KBM-7 (cell line): ENCODE measurements around the gene UGGT2.
A peak's percentile ranks its signal among the peaks of the same experiment; 100 is the strongest.
"Not testable (repeated sequence)": the region's sequence is repeated elsewhere in the genome, so short reads cannot be mapped to it uniquely, and the experiment has no call there.

Experiments used
- DNase-seq: peaks from one replicate; pipeline ENCODE4 v3.0.0-alpha.2; 2015
- in situ Hi-C: fragments of 300-500 bp; cut with MboI; formaldehyde crosslinking; loops from 2 replicates; pipeline ENCODE4 v1.14.3; 2020; ENCODE audit warnings: low sequenced_read_pairs, low pct_unique_long_range_greater_than_20kb, mixed read lengths

The UGGT2 gene

GRCh38 chr13:95842898-95843297, 210.3 kb downstream of the UGGT2 start:
- DNase-seq: no peak
- in situ Hi-C loops: no loop called here

- in situ Hi-C loops: no loop called here
- DNase-seq: no peak
Observed at GRCh38 chr13:95841894-95842293, 211.3 kb downstream of the UGGT2 start.

DNA sequence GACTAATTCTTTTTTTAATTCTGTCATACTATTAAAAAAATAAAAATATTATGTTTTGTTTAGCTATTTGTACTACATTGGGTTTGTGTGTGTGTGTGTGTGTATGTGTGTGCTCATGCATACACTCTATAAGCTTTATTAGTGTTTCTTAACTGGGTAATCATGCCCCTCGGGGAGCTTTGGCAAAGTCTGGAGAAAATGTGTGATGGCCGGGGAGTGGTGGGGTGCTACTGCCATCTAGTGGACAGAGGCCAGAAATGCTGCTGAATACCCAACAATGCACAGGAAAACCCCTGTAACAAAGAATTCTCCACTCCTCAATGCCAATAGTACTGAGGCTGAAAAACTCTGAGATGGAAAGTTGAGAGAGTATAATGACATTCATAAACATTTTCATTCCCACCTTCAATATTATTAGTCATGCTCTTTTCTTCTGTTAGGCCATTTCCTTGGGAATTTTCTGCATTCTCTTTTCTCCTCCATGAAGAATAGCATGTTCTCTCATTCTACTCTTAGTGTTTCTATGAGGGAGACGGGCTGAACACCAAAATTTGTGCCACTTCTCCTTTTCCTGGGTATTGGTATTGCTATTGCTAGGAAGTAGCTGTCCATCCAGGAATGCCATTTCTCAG, 219.0 kb downstream of the UGGT2 start:
- peak; percentile 83 for DNase-seq
- in situ Hi-C loops: no loop called here

DNA sequence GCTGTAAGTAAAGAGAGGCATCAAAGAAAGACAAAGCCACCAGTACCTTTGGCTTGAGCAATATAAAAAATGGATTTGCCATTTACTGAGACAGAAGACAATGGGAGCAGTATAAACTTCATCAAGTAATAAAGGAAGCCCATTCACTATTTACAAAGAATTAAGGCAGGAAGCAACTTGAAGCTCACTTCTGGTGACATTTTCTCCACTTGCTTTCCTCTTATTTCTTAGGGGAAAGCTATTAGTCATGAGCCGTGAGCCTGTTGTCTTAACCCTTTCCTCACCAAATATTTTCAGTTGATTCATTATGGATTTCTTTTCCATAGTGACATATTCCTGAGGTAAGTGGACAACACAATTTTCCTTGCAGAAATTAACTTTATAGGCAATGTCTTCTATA, 219.5 kb downstream of the UGGT2 start:
- DNase-seq: no peak

DNA sequence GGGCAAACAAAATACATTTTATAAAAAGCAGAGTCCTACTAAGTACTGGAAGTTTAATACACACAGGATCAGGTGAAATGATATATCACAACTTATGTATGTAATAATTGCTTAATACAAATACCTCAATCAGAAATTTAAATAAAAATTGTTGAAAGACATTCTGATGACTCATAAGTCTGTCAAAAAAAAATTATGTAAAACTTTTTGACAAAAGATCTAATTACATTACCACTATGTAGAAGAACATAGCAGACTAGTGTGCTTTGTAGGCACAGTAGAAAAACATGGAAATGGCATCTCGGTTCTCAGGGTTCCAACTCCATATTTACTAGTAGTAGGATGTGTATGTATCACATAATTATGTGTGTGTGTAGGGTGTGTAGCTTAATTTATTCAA, 220.1 kb downstream of the UGGT2 start:
- in situ Hi-C loops: no loop called here

More for the DNA sequence above, 219.5 kb downstream of the UGGT2 start:
- in situ Hi-C loops: no loop called here

DNA sequence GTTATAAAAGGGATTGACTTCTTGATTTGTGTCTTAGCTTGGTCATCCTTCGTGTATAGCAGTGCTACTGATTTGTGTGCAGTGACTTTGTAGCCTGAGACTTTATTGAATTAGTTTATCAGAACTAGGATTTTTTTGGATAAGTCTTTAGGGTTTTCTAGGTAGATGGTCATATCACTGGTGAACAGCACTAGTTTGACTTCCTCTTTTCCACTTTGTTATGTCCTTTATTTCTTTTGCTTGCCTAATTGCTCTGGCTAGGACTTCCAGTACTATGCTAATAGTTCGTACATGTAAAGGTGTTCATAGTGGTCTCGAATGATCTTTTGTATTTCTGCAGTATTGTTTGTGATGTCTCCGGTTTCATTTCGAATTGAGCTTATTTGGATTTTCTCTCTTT, 230.9 kb downstream of the UGGT2 start:
- DNase-seq: no peak
- in situ Hi-C loops: no loop called here

More for the DNA sequence above, 220.1 kb downstream of the UGGT2 start:
- DNase-seq: no peak

DNA sequence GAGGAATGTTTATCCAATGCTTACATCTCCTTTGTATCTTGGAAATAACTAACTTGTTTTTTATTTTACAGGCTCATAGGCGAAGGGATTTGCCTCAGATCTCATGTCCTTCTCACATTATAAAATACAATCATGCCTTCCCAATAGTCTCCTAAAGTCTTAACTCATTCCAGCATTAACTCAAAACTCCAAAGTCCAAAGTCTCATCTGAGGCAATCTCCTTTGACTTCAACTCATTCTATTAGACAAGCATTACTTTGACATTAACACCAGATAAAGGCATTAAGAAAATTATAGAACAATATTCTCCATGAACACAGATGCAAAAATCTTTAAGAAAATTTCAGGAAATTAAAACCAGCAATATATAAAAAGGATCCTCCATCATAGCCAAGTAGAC, 238.7 kb downstream of the UGGT2 start:
- no peak for DNase-seq

DNA sequence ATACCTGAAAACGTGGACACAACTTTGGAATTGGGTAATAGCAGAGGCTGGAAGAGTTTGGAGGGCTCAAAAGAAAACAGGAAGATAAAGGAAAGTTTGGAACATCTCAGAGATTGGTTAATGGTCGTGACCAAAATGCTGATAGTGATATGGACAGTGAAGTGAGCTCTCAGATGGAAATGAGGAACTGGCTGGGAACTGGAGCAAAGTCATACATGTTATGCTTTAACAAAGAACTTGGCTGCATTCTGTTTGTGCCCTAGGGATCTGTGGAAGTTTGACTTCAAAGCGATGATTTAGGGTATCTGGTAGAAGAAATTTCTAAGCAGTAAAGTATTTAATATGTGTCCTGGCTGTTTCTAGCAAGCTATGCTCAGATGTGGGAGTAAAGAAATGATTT, 240.1 kb downstream of the UGGT2 start:
- DNase-seq: peak; percentile 16

More for the DNA sequence above, 238.7 kb downstream of the UGGT2 start:
- in situ Hi-C loops: no loop called here

DNA sequence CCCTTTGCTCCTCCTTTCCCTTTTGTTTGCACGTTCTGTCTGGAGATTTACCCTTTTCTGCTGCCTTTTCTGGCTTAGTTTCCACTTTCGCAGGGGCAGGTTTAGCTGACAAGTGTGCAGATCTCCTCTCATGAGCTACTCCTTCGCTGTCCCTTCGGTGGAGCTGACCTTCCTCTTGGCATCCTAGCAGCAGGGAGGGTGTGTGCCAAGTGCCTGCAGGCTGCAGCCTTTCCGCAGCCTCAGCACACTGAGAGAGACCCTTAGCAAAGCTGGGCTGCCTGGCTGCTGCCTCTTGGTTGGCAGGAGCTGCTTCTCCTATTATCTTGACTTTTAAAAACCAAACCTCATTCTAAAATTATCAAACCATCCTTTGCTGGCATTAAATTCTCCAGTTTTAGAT, 243.8 kb downstream of the UGGT2 start:
- DNase-seq: no peak
- in situ Hi-C loops: no loop called here

More for the DNA sequence above, 240.1 kb downstream of the UGGT2 start:
- in situ Hi-C loops: no loop called here

- in situ Hi-C loops: no loop called here
- DNase-seq: no peak
Observed at GRCh38 chr13:95805921-95806320, 247.3 kb downstream of the UGGT2 start.

DNA sequence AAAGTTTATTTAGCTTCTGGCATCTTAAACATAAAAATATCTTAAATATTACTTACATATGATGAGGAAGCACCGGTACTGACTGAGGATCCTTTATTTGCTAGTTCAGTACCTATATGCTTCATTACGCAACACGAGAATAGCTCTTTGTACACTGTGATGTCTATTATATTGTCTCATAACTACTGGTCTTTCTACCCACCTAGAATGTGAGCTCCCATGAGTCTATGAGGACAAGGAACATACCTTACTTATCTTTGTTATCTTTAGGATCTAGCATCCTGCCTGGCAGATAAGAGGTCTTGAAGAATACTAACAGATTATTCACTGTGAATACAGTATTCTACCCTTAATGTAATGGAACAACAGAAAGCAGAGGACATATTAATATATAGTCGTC, 251.4 kb downstream of the UGGT2 start:
- in situ Hi-C loops: no loop called here
- DNase-seq: no peak

DNA sequence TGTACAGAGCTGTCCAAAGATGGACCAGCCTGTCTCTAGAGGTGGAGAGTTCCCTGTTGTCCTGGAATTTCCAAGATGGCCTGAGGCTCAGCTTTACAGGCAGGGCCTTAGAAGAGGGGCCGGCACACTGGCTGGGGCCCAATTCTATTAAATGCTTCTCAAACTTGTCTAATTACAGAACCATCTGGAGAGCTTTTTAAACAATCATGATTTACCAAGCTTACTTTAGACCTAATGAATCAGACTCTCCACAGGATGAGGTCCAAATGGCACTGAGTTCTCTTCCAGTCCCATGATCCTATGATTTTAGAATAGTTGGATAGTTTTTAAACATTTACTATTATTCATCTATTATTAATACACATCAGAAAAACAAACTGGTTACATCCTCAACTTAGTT, 252.8 kb downstream of the UGGT2 start:
- no peak for DNase-seq
- in situ Hi-C loops: no loop called here

GRCh38 chr13:95797016-95797415, 256.2 kb downstream of the UGGT2 start:
- in situ Hi-C loops: no loop called here
- no peak for DNase-seq

DNA sequence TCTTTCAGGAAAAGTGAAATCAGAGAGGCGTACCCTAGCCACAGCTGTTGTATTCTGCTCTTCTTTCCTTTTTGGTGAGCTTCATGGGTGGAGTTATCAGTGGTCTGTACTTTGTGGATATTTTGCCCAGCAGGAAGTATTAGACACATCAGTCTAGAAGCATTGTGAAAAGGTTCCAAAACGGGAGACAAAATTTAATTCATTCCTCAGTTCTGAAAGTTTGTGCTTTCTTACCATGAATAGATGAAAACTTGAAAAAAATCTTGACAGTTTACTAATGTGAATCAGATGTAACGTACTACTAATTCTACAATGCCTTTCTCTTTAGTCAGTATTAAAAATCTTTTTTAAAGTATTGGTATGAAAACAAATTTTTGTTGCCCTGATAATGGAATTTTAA, 259.4 kb downstream of the UGGT2 start:
- no peak for DNase-seq

DNA sequence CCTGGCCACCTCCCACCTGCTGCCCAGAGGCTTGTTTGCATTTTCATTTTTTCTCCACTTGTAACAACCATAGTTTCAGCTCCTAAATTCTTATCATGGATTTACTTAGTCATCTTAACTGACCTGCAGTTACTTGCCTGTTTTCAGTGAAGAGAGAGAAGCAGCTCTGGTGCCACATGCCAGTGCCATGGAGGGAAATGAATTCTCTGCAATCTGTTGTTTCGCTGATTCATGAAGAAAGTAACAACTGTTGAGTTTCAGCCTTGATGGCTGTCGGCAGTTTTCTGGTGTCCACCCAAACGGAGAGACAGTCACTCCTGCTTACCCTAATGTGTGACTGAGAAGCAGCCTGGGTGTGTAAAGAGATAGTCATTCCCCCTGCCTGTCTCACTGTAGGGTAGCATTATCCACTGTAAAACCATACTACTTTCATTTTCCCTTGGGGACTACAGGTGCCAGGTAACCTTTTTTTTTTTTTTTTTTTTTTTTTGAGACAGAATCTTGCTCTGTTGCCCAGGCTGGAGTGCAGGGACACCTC, 260.1 kb downstream of the UGGT2 start:
- in situ Hi-C loops: no loop called here
- DNase-seq: no peak

More for the DNA sequence above, 259.4 kb downstream of the UGGT2 start:
- in situ Hi-C loops: no loop called here

- in situ Hi-C loops: no loop called here
- DNase-seq: no peak
Observed at GRCh38 chr13:95791084-95791722, 262.0 kb downstream of the UGGT2 start.

DNA sequence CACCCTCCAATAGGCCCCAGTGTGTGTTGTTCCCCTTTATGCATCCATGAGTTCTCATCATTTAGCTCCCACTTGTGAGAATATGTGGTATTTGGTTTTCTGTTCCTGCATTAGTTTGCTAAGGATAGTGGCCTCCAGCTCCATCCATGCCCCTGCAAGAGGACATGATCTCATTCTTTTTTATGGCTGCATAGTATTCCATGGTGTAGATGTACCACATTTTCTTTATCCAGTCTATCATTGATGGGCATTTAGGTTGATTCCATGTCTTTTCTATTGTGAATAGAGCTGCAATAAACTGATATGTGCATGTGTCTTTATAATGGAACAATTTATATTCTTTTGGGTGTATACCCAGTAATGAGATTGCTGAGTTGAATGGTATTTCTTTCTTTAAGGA, 263.9 kb downstream of the UGGT2 start:
- DNase-seq, in situ Hi-C loops: not testable (repeated sequence)

GRCh38 chr13:95788100-95788463, 265.1 kb downstream of the UGGT2 start:
- in situ Hi-C loops: no loop called here
- no peak for DNase-seq

- in situ Hi-C loops: no loop called here
- no peak for DNase-seq
Observed at GRCh38 chr13:95787356-95788099, 265.7 kb downstream of the UGGT2 start.

DNA sequence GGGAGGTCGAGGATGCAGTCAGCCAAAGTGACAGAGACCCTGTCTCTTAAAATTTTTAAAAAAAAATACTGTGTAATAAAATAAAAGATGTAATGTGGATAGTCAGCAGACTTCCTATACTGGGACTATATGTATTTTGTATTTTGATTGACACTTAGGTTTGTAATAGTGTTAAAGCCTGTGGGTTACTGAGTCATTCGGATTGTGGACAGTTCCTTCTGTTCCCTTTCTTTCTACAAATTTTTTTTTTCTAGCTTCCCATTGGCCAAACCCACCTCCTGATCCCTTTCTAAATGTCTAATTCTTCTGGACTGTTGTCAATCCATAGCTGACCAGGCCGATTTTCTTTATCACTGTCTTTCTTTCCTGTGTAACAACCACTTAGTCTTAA, 268.3 kb downstream of the UGGT2 start:
- no peak for DNase-seq
- in situ Hi-C loops: no loop called here
